GM23338 (cell line): Measurements from ENCODE around the gene ZSCAN4. TPM values are rescaled to one million over a fixed set of nuclear protein-coding genes. Genes with fewer than 3 reads are reported as not detected.
A peak's percentile ranks its signal among the peaks of the same experiment; 100 is the strongest.

Source experiments
- ATAC-seq: fragments of 200-7000 bp; cut with Tn5 transposase; 3 replicates; pipeline ENCODE4 v1.9.1; 2020
- DNase-seq: peaks from one replicate; pipeline ENCODE4 v3.0.0-alpha.2; 2015; ENCODE audit warnings: low spot score
- H2AFZ ChIP-seq: fragments of 200-600 bp; sonication (generic); 2 replicates; pipeline ENCODE4 v1.8.0; 2016; ENCODE audit warnings: antibody characterized with exemption, mild to moderate bottlenecking, moderate library complexity
- H3F3A ChIP-seq: fragments of 200-600 bp; sonication (generic); replicated peaks from 2 replicates; pipeline ENCODE4 v1.8.0; 2017; ENCODE audit warnings: antibody characterized with exemption, mixed run types, low read depth
- H3K27ac ChIP-seq: fragments of 200-600 bp; sonication (generic); 2 replicates; pipeline ENCODE4 v1.6.1; 2016; ENCODE audit warnings: low read depth
- H3K27me3 ChIP-seq: fragments of 200-600 bp; sonication (generic); 2 replicates; pipeline ENCODE4 v1.8.0; 2016; ENCODE audit warnings: mild to moderate bottlenecking, mixed run types, moderate library complexity; ENCODE audit not compliant: insufficient read depth
- H3K36me3 ChIP-seq: fragments of 200-600 bp; sonication (generic); 2 replicates; pipeline ENCODE4 v1.8.0; 2016; ENCODE audit warnings: mild to moderate bottlenecking; ENCODE audit not compliant: insufficient read depth
- H3K4me1 ChIP-seq: fragments of 200-600 bp; sonication (generic); 2 replicates; pipeline ENCODE4 v1.8.0; 2016; ENCODE audit warnings: mild to moderate bottlenecking, moderate library complexity; ENCODE audit not compliant: insufficient read depth
- H3K4me2 ChIP-seq: fragments of 200-600 bp; sonication (generic); 2 replicates; pipeline ENCODE4 v1.7.1; 2017; ENCODE audit warnings: mixed run types
- H3K4me3 ChIP-seq: fragments of 200-600 bp; sonication (generic); 2 replicates; pipeline ENCODE4 v1.6.1; 2016; ENCODE audit warnings: mixed run types
- H3K79me2 ChIP-seq: fragments of 200-600 bp; sonication (generic); replicated peaks from 2 replicates; pipeline ENCODE4 v1.8.0; 2017; ENCODE audit warnings: mild to moderate bottlenecking; ENCODE audit not compliant: insufficient read depth
- H3K9me2 ChIP-seq: fragments of 200-600 bp; sonication (generic); 2 replicates; pipeline ENCODE4 v1.8.0; 2017; ENCODE audit not compliant: insufficient read depth
- H4K20me1 ChIP-seq: fragments of 200-600 bp; sonication (generic); replicated peaks from 2 replicates; pipeline ENCODE4 v1.8.0; 2017; ENCODE audit warnings: mild to moderate bottlenecking; ENCODE audit not compliant: insufficient read depth
- H3K27ac Mint-ChIP-seq: 2 replicates; pipeline ENCODE4 v1.8.0; 2020; ENCODE audit warnings: inconsistent platforms, mild to moderate bottlenecking, moderate library complexity, mixed read lengths
- H3K27me3 Mint-ChIP-seq: 3 replicates; pipeline ENCODE4 v1.8.0; 2022; ENCODE audit warnings: low read depth, mild to moderate bottlenecking, moderate library complexity, mixed read lengths, inconsistent platforms; ENCODE audit not compliant: insufficient read depth, poor library complexity
- H3K36me3 Mint-ChIP-seq: 3 replicates; pipeline ENCODE4 v1.8.0; 2021; ENCODE audit warnings: low read depth, mild to moderate bottlenecking, inconsistent platforms, moderate library complexity, mixed read lengths
- H3K4me1 Mint-ChIP-seq: 3 replicates; pipeline ENCODE4 v1.8.0; 2020; ENCODE audit warnings: mild to moderate bottlenecking, inconsistent platforms, mixed read lengths
- H3K4me3 Mint-ChIP-seq: 3 replicates; pipeline ENCODE4 v1.8.0; 2021; ENCODE audit warnings: moderate library complexity, mild to moderate bottlenecking, inconsistent platforms, mixed read lengths
- H3K9me3 Mint-ChIP-seq: 3 replicates; pipeline ENCODE4 v1.8.0; 2020; ENCODE audit warnings: moderate library complexity, mild to moderate bottlenecking, inconsistent platforms, mixed read lengths
- CREB1 ChIP-seq: fragments of 250-450 bp; sonication (Bioruptor Pico); IDR thresholded peaks from 2 replicates; pipeline ENCODE4 v1.5.0; 2020; ENCODE audit warnings: low read depth, mild to moderate bottlenecking, moderate library complexity
- CTCF ChIP-seq, 2 experiments: fragments of 200-600 bp in 1 of 2; sonication (generic) in 1 of 2; conservative IDR thresholded peaks; 2 replicates each; pipeline versions ENCODE4 v1.5.1 to v1.6.1; 2016 to 2017; ENCODE audit warnings: antibody characterized with exemption in 2 of 2, low read depth in 2 of 2, mild to moderate bottlenecking in 2 of 2, moderate library complexity in 1 of 2
- ETS1 ChIP-seq: IDR thresholded peaks from 2 replicates; pipeline ENCODE4 v1.6.1; 2016; ENCODE audit warnings: antibody characterized with exemption
- EZH2 ChIP-seq: fragments of 200-600 bp; sonication (generic); IDR thresholded peaks from one replicate; pipeline ENCODE4 v1.8.0; 2017; ENCODE audit warnings: antibody characterized with exemption, mild to moderate bottlenecking, low read depth; ENCODE audit not compliant: unreplicated experiment
- EZH2phosphoT487 ChIP-seq: fragments of 200-600 bp; sonication (generic); IDR thresholded peaks from one replicate; pipeline ENCODE4 v1.8.1; 2018; ENCODE audit warnings: antibody characterized with exemption; ENCODE audit not compliant: unreplicated experiment
- JUNB ChIP-seq: IDR thresholded peaks from one replicate; pipeline ENCODE4 v1.6.1; 2016; ENCODE audit warnings: antibody characterized with exemption; ENCODE audit not compliant: unreplicated experiment
- NANOG ChIP-seq: IDR thresholded peaks from 2 replicates; pipeline ENCODE4 v1.6.1; 2016; ENCODE audit warnings: antibody characterized with exemption, borderline replicate concordance
- POLR2AphosphoS5 ChIP-seq: IDR thresholded peaks from 2 replicates; pipeline ENCODE4 v1.6.1; 2016; ENCODE audit warnings: antibody characterized with exemption, low read depth
- REST ChIP-seq: IDR thresholded peaks from one replicate; pipeline ENCODE4 v1.6.1; 2018; ENCODE audit warnings: antibody characterized with exemption; ENCODE audit not compliant: unreplicated experiment
- STAT1 ChIP-seq: IDR thresholded peaks from one replicate; pipeline ENCODE4 v1.6.1; 2016; ENCODE audit warnings: antibody characterized with exemption; ENCODE audit not compliant: unreplicated experiment
- ZNF114 ChIP-seq: fragments of 250-450 bp; sonication (Bioruptor Pico); IDR thresholded peaks from 2 replicates; pipeline ENCODE4 v1.5.0; 2020; ENCODE audit warnings: mild to moderate bottlenecking, moderate library complexity
- ZNF331 ChIP-seq: fragments of 250-450 bp; sonication (Bioruptor Pico); IDR thresholded peaks from 2 replicates; pipeline ENCODE4 v1.5.0; 2020; ENCODE audit warnings: low read depth, mild to moderate bottlenecking, moderate library complexity
- ZNF462 ChIP-seq: fragments of 250-450 bp; sonication (Bioruptor Pico); IDR thresholded peaks from 2 replicates; pipeline ENCODE4 v1.5.0; 2020; ENCODE audit warnings: mild to moderate bottlenecking, moderate library complexity
- polyA plus RNA-seq: library from polyadenylated mRNA; unstranded; fragments of >200 nt; fragmentation: Nextera tagmentation; extraction: Ambion mirVana; gene quantifications from 2 replicates; pipeline ENCODE4 v1.2.1, GENCODE V29; 2016
- total RNA-seq: library from RNA; depleted of rRNA; stranded (reverse); fragments of >200 nt; shearing (Covaris generic); gene quantifications from 2 replicates; pipeline ENCODE4 v1.2.3, GENCODE V29; 2014

The ZSCAN4 gene
- total and polyA plus RNA-seq, 2 experiments from 2014 or later, result not detected

GRCh38 chr19:57620673-57621348 lies 47.9 kb upstream of the ZSCAN4 start:
- Histone ChIP-seq H3K27ac (no peak overlapping the region), H3K4me1 (no peaks in the 10 kb centered on the region), H3K9me2 (peaks cover 14% of the 10 kb centered on the region), H4K20me1 (peaks cover 14% of the 10 kb centered on the region), H3K4me3 (peak overlapping the region; percentile 28; the same call in 1 of the 2 replicates), H3F3A (0 out of 2 replicates have a peak, but pooled peaks cover 11% of the 10 kb centered on the region), H2AFZ (no peak overlapping the region), H3K79me2 (peaks cover 90% of the 10 kb centered on the region), H3K4me2 (no peak overlapping the region), H3K27me3 (no peaks in the 10 kb centered on the region), H3K36me3 (peaks cover 80% of the 10 kb centered on the region)
- Mint-ChIP-seq H3K27me3 (peaks cover 10% of the 10 kb centered on the region), H3K4me1 (no peaks in the 10 kb centered on the region), H3K36me3 (peaks cover 98% of the 10 kb centered on the region), H3K27ac (no peak overlapping the region), H3K4me3 (no peak overlapping the region), H3K9me3 (peaks cover 96% of the 10 kb centered on the region)
- TF ChIP-seq CREB1 (CRISPR knock-in tag) (no peak), ZNF331 (CRISPR knock-in tag) (no peak), EZH2 (no peak), EZH2phosphoT487 (no peak), REST (no peak), NANOG (no peak), JUNB (no peak), CTCF (conservative IDR thresholded peaks at IDR 0.05; ENCODE audit: low read depth in 2 of 2) (no peak), STAT1 (no peak), ETS1 (no peak), ZNF462 (CRISPR knock-in tag) (no peak), POLR2AphosphoS5 (no peak), ZNF114 (CRISPR knock-in tag) (no peak)
- ATAC-seq (no peak), DNase-seq (peak; percentile 40)
